ENCODE data around the gene LTA.
"Not testable (repeated sequence)": the region's sequence is repeated elsewhere in the genome, so short reads cannot be mapped to it uniquely, and the experiment has no call there.

The LTA gene

DNA sequence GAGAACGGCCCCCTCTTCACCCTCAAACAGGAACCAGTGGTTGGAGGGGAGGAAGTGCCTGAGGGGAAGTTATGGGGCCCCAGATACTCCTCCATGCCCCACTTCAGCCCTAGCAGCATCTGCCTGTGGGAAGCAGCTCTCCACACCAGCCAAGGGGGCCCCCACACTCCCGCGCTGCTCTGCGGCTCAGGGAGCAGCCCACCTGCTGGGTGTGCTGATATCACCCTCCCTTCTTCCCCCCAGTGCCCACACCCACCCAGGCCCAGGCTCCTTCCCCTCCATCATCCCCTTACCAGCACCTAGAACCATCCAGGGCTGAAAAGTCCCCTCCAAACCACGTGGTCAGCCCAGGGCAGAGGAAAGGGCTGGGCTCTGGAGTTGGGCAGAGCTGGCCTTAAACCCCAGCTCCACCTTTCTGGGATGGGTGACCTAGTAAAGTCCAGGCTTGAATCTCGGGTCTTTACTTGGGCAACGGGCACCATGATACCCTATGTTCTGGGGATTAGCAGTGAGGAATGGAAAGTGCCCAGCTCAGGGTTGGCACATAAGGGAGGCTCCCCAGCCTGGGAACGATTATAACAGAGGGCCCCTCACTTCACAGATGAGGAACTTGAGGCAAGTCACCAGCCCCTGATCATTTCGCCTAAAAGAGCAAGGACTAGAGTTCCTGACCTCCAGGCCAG, 14.7 kb downstream of the LTA start:
- no peak for DNase-seq (ENCODE audit: low read depth in 1 of 2, low spot score in 1 of 2)

DNA sequence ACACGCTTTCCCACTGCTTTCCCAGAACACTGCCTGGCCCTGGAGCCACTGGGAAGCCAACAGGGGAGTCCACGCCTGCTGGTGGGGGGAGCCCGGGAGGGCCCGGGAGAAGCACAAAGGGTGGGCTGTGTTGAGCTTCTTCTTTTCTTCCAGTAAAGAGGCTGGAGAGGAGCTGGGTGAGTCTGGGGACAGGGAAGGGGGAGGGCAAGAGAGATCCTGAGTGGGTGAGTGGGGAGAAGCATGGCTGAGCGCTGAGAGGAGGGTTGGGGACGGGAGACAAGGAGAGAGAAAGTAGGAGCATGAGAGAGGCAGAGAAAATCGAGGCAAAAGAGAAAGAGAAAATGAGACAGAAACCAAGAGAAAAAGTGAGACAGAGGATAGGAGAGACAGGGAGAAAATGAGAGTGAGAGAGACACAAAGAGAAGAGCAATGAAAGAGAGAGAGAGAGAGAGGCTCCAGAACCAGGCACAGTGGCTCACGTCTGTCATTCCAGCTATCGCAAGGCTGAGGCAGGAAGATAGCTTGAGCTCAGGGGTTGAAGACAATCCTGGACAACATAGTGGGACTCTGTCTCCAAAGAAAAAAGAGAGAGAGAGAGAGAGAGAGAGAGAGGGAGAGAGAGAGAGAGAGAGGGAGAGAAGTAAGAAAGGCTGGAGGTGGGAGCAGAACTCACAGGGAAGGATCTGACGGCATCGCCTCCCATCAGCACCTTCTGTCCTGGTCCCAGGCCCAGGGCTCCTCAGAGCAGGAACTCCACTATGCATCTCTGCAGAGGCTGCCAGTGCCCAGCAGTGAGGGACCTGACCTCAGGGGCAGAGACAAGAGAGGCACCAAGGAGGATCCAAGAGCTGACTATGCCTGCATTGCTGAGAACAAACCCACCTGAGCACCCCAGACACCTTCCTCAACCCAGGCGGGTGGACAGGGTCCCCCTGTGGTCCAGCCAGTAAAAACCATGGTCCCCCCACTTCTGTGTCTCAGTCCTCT, 16.0 kb downstream of the LTA start:
- no peak for DNase-seq (ENCODE audit: low read depth in 1 of 2, low spot score in 1 of 2)

DNA sequence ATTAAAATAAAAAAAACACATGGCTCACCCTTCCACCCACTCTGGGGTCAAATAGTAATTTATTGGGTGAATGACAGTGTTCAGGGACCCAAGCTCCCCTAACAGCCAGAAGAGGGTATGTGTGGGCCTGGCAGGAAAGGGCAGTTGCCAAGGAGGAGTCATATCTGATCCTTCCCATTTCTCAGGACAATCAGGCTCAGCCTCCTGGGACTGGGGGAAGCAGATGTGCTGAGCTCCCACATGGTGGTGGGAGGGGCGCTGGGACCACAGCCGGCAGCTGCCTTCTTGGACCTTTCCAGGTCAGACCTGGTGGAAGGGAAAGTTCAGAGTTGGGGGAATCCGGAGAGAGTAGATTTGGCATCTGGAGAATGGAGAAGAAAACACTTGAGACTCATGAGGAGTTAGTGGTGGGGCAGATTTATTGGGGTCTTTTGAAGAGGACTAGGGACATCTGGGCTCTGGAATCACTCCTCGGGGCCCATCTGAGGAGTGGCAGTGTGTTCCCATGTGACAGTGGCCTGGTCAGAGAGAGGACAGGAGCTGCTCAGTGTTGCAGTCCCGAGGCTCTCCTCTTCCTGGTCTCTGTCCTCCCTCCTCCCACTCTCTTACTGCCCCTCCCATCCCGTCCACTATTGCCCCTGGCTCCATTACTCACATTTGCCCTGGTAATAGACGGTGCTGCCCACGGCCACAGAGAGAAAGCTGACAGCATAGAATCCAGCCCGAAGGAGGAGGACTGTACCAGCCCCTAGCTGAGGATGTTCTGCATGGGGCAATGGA, 17.0 kb downstream of the LTA start:
- no peak for DNase-seq (ENCODE audit: low read depth in 1 of 2, low spot score in 1 of 2)

- not testable (repeated sequence) for DNase-seq (ENCODE audit: low read depth in 1 of 2, low spot score in 1 of 2)
These were observed 18.6 kb downstream of the LTA start for GRCh38 chr6:31590691-31591090.

GRCh38 chr6:31592396-31592771, 20.3 kb downstream of the LTA start:
- no peak for DNase-seq (ENCODE audit: low read depth in 1 of 2, low spot score in 1 of 2)

DNA sequence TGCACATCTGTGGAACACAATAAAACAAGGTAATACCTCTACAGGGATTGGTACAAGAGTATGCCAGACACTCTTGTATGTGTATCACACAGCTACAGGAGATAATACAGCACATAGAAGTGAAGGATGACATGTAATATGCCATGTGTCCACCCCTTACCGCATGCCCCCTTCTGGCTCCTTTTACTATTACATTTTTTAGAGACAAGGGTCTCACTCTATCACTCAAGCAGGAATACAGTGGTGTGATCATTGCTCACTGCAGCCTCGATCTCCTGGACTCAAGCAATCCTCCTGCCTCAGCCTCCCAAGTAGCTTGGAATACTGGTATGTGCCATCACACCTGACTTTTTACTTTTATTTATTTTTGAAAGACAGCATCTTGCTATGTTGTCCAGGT, 24.9 kb downstream of the LTA start:
- no peak for DNase-seq (ENCODE audit: low read depth in 1 of 2, low spot score in 1 of 2)

- DNase-seq (ENCODE audit: low read depth in 1 of 2, low spot score in 1 of 2) = no peak
These were observed 35.2 kb downstream of the LTA start for GRCh38 chr6:31607317-31607716.

DNA sequence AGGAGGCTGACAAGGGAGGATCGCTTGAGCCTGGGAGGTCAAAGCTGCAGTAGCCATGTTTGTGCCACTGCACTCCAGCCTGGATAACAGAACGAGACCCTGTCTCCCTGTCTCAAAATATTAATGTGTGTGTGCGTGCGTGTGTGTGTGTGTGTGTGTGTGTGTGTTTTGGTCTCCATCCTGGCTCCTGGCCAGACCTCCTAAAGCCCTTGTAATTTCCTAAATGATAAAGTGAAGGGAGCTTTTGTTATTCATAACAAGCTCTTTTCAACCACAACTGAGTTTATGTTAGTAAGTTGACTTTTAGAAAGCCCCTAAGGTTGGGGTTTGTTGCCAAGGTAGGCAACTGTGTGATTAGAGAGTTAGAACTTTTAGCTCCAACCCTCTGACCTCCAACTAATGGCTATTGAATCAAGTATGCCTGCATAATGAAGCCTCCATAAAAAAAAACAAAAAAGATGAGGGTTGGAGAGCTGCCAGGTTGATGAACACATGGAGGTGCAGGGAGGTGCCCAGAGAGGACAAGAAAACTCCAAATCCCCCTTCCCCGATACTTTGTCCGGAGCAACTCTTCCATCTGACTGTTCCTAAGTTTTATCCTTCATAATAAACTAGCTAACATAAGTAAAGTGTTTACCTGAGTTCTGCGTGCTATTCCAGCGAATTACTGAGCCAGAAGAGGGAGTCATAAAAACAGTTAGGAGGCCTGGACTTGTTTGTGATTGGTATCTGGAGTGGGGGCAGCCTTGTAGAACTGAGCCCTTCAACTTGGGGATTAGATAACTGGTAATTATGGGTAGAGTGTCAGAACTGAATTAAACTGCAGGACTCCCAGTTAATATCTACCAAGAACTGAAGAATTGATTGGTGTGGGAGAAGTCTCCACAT, 37.7 kb downstream of the LTA start:
- DNase-seq (ENCODE audit: low read depth in 1 of 2, low spot score in 1 of 2) = no peak

DNA sequence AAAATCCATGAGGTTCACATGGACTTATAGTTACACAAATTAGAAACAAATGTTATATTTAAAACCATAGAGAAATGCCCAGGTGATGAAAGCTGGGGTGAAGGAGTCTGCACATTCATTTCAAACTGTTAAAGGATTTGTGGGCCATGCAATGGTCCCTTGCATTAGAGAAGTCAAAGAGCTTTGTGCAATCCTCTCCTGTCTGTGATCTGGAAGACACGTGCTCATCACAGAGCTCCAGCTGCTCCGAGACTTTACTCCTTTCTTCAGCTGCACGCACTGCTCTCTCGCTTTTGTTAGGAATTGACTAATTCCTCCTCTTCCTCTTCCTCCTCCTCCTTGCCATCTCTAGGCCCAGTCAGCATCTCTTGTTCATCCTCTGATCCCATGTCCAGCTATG, 38.9 kb downstream of the LTA start:
- DNase-seq (ENCODE audit: low read depth in 1 of 2, low spot score in 1 of 2) = no peak

DNA sequence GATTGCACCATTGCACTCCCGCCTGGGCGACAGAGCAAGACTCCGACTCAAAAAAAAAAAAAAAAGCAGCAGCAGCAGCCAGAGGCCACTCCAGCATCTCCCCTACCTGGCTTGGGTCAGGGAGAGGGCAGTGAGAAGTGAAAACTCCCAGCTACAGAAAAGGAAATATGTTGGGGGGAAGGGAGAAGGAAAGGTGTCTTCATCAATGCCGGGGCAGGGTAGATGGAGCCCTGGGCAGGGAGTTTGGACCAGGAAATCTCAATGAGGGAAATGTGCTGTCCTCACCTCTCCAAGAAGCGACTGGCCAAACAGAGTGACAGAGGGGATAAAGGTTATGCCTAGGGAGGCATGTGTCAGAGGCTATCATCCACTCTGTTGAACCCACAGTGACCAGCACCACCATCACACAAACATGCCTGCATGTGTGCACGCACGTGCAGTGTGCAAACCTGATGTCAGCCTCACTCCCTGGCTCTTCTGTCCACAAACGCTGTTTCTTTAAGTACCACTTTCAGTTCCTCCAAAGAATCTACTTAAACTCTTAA, 42.1 kb downstream of the LTA start:
- no peak for DNase-seq (ENCODE audit: low read depth in 1 of 2, low spot score in 1 of 2)

DNA sequence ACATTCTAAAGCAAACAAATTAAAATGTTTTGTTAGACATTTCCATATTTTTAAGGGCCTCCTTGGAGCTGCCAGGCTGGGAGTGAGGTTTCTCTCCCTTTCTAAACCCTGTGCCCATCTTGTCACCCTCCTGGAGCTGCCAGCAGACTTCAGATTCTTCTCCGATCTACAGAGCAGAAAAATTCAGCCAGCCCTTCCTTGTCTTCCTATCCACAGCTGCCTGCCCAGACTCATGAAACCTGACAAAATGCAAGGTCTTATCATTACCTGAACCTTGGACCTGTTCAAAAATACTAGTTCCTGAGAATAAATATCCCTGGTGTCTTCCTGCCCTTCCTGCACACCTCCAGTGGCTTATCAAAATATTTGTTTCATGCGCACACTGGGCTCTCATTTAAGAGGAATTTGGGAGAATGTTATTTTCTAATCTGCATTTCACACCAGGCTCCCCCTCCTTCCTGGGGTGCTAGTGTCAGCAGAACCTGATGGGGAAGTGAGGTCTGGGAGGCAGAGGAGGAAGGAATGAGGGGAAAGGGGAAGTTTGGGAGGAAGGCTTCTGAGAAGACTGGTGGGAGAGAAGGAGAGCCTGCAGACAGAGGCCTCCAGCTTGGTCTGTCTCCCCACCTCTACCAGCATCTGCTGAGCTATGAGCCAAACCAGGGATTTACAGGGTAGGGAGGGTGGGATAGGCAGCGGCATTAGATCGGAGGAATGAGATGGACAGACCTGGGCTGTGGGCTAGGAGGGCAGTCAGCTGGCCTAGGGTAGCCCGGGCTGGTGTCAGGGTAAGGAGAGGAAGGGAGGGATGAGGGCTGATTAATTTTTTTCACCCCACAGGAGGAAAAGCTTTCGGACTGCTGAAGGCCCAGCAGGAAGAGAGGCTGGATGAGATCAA, 42.8 kb downstream of the LTA start, which contains the start of gene AIF1:
Gene AIF1 (plus strand): TSS at position 551 of the 895 bp plus-strand sequence. CDS start 96 bp downstream, at position 647.
- DNase-seq (ENCODE audit: low read depth in 1 of 2, low spot score in 1 of 2) = no peak

- no peak for DNase-seq (ENCODE audit: low read depth in 1 of 2, low spot score in 1 of 2)
These were observed 43.7 kb downstream of the LTA start for GRCh38 chr6:31615748-31616147.

GRCh38 chr6:31617010-31617409, 44.9 kb downstream of the LTA start:
- no peak for DNase-seq (ENCODE audit: low read depth in 1 of 2, low spot score in 1 of 2)

GRCh38 chr6:31619805-31620585, 47.9 kb downstream of the LTA start:
- peak; percentile 90 to 92 for DNase-seq (ENCODE audit: low read depth in 1 of 2, low spot score in 1 of 2)

- DNase-seq (ENCODE audit: low read depth in 1 of 2, low spot score in 1 of 2) = peak in 1 of 2 donors; percentile 90
These were observed 48.7 kb downstream of the LTA start, which contains the start of gene PRRC2A for GRCh38 chr6:31620586-31621319. PRRC2A (plus strand) TSS chr6:31620715; CDS start chr6:31622790, 2,075 bp downstream.

DNA sequence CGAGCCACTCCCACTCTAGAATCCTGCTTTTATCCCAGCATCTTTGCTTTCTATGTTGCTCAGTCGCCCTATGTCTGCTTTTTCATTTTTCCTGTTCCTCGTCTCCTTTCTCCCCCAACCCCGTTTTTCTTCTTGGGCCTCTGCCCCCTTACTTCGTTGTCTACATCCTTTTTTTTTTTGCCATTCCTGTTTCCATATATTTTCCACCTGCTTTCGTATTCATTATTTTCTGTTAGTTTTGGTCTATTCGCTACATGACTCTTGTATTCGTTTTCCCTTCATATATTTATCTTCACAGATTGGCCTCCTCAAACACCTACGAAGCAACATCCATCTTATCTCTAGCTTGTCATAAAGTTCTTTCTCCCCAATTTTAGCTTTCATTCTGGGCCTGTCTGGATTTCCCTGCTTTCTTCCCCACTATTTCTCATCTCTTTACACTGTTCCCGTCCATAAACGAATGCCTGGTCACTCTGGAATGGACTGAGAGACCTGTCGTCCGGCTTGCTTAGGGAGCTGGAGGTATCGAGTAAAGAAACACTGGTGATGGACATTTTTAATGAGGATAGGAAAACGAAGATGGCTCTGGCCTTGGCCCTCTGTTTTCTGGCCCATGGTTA, 49.3 kb downstream of the LTA start:
- DNase-seq (ENCODE audit: low read depth in 1 of 2, low spot score in 1 of 2) = no peak

GRCh38 chr6:31621991-31622390, 49.9 kb downstream of the LTA start:
- DNase-seq (ENCODE audit: low read depth in 1 of 2, low spot score in 1 of 2) = no peak
